SK-N-SH (cell line): ENCODE data around the gene OLFM2. TPM values are rescaled to one million over a fixed set of nuclear protein-coding genes. Genes with fewer than 3 reads are reported as not detected.
A peak's percentile ranks its signal among the peaks of the same experiment; 100 is the strongest.

Source experiments
- CTCF ChIA-PET: fragments of 300-600, 350-600 bp; formaldehyde crosslinking; extraction: SDS; loops from one replicate; lab custom pipeline; 2021; lab: Yijun Ruan, JAX
- POLR2A ChIA-PET: fragments of 350-600 bp; sonication (Branson Sonifier 250); formaldehyde crosslinking; extraction: SDS; loops from one replicate; lab custom pipeline; 2020; ENCODE audit warnings: antibody characterized with exemption, inconsistent platforms; lab: Yijun Ruan, JAX
- DNase-seq: peaks from one replicate; pipeline ENCODE4 v3.0.0; 2012
- H2AFZ ChIP-seq: fragments of 200-600 bp; sonication (generic); 2 replicates; pipeline ENCODE4 v1.8.1; 2016; ENCODE audit warnings: antibody characterized with exemption, mild to moderate bottlenecking, low read depth
- H3F3A ChIP-seq: fragments of 200-600 bp; sonication (generic); replicated peaks from 2 replicates; pipeline ENCODE3; 2016; ENCODE audit warnings: antibody characterized with exemption, mild to moderate bottlenecking; ENCODE audit not compliant: insufficient read depth
- H3K27ac ChIP-seq, 2 experiments: fragments of 200-500 bp in 1 of 2; fragments of 200-600 bp in 1 of 2; sonication (Bioruptor generic) in 1 of 2; sonication (generic), shearing (Covaris generic) in 1 of 2; 2 replicates each; pipeline versions ENCODE4 v1.5.1 to v1.6.1; 2014 to 2016; ENCODE audit warnings: low read depth in 2 of 2, inconsistent platforms in 1 of 2, low read length in 1 of 2, mild to moderate bottlenecking in 1 of 2, mixed read lengths in 1 of 2
- H3K27me3 ChIP-seq: fragments of 200-600 bp; sonication (generic), shearing (Covaris generic); 2 replicates; pipeline ENCODE4 v1.6.1; 2016; ENCODE audit warnings: mixed run types; ENCODE audit not compliant: insufficient read depth
- H3K36me3 ChIP-seq, 2 experiments: fragments of 200-500 bp in 1 of 2; fragments of 200-600 bp in 1 of 2; sonication (Bioruptor generic) in 1 of 2; sonication (generic) in 1 of 2; replicated peaks in 1 of 2; 2 replicates each; pipeline versions ENCODE3 to v1.5.1; 2014 to 2016; ENCODE audit warnings: low read length in 1 of 2, mild to moderate bottlenecking in 1 of 2; ENCODE audit not compliant: insufficient read depth in 2 of 2, control insufficient read depth in 1 of 2
- H3K4me1 ChIP-seq, 2 experiments: fragments of 200-500 bp in 1 of 2; fragments of 200-600 bp in 1 of 2; sonication (Bioruptor generic) in 1 of 2; sonication (generic), shearing (Covaris generic) in 1 of 2; 2 replicates each; pipeline versions ENCODE4 v1.5.1 to v1.6.1; 2014 to 2016; ENCODE audit warnings: low read depth in 1 of 2, low read length in 1 of 2, mixed run types in 1 of 2; ENCODE audit not compliant: insufficient read depth in 2 of 2, control insufficient read depth in 1 of 2
- H3K4me2 ChIP-seq: fragments of 200-600 bp; sonication (generic), shearing (Covaris generic); 2 replicates; pipeline ENCODE4 v1.6.1; 2017; ENCODE audit warnings: mixed run types
- H3K4me3 ChIP-seq, 2 experiments: fragments of 200-500 bp in 1 of 2; fragments of 200-600 bp in 1 of 2; sonication (Bioruptor generic) in 1 of 2; sonication (generic), shearing (Covaris generic) in 1 of 2; 2 replicates each; pipeline versions ENCODE4 v1.5.1 to v1.8.1; 2014 to 2016; ENCODE audit warnings: low read depth in 2 of 2, inconsistent platforms in 1 of 2, low read length in 1 of 2, mild to moderate bottlenecking in 1 of 2, mixed read lengths in 1 of 2, moderate library complexity in 1 of 2
- H3K79me2 ChIP-seq: fragments of 200-600 bp; sonication (generic); 2 replicates; pipeline ENCODE4 v1.8.1; 2017; ENCODE audit warnings: mild to moderate bottlenecking; ENCODE audit not compliant: insufficient read depth
- H3K9ac ChIP-seq: fragments of 200-600 bp; sonication (generic); 2 replicates; pipeline ENCODE4 v1.6.1; 2017; ENCODE audit warnings: mixed run types
- H3K9me2 ChIP-seq: fragments of 200-600 bp; sonication (generic); 2 replicates; pipeline ENCODE4 v1.6.1; 2017; ENCODE audit warnings: mixed run types
- H3K9me3 ChIP-seq: fragments of 200-600 bp; sonication (generic); 2 replicates; pipeline ENCODE4 v1.6.1; 2017; ENCODE audit warnings: mixed run types, mild to moderate bottlenecking, moderate library complexity
- H4K20me1 ChIP-seq: fragments of 200-600 bp; sonication (generic); 2 replicates; pipeline ENCODE4 v1.6.1; 2017; ENCODE audit warnings: mild to moderate bottlenecking, mixed run types; ENCODE audit not compliant: insufficient read depth
- ELF1 ChIP-seq: IDR thresholded peaks from 2 replicates; pipeline ENCODE4 v1.4.0; 2012
- FOSL2 ChIP-seq: IDR thresholded peaks from 2 replicates; pipeline ENCODE4 v1.4.0; 2012; ENCODE audit warnings: low read depth, mild to moderate bottlenecking, moderate library complexity, borderline replicate concordance
- FOXM1 ChIP-seq: IDR thresholded peaks from 2 replicates; pipeline ENCODE4 v1.4.0; 2012; ENCODE audit warnings: low read depth, mild to moderate bottlenecking
- GATA2 ChIP-seq: sonication (generic); formaldehyde crosslinking; IDR thresholded peaks from 2 replicates; pipeline ENCODE4 v1.5.0; 2020; ENCODE audit warnings: mild to moderate bottlenecking, missing genetic modification reagents
- MAX ChIP-seq: IDR thresholded peaks from 2 replicates; pipeline ENCODE4 v1.4.0; 2012; ENCODE audit warnings: low read depth
- MXI1 ChIP-seq: IDR thresholded peaks from 2 replicates; pipeline ENCODE4 v1.6.1; 2012; ENCODE audit warnings: mild to moderate bottlenecking, low read depth, low read length, improper control_type of control experiment
- NFIC ChIP-seq: IDR thresholded peaks from 2 replicates; pipeline ENCODE4 v1.4.0; 2012; ENCODE audit warnings: borderline replicate concordance
- PBX3 ChIP-seq: IDR thresholded peaks from 2 replicates; pipeline ENCODE4; 2012
- RCOR1 ChIP-seq: fragments of 150-350 bp; IDR thresholded peaks from 2 replicates; pipeline ENCODE4 v1.6.1; 2017; ENCODE audit warnings: antibody characterized with exemption, low read length
- REST ChIP-seq: IDR thresholded peaks from 2 replicates; pipeline ENCODE4 v1.6.1; 2012; ENCODE audit warnings: mild to moderate bottlenecking, low read depth, low read length, moderate library complexity
- RFX5 ChIP-seq: IDR thresholded peaks from 2 replicates; pipeline ENCODE4 v1.6.1; 2012; ENCODE audit warnings: mild to moderate bottlenecking, improper control_type of control experiment, low read length
- YY1 ChIP-seq: IDR thresholded peaks from 2 replicates; pipeline ENCODE4 v1.4.0; 2012; ENCODE audit warnings: low read depth, mild to moderate bottlenecking
- ZBTB33 ChIP-seq: IDR thresholded peaks from 2 replicates; pipeline ENCODE4 v1.4.0; 2012; ENCODE audit warnings: low read depth, borderline replicate concordance
- WGBS: methylation state at CpG from one replicate; pipeline ENCODE4 v1.1.6; 2017; ENCODE audit warnings: low lambda C conversion rate; 5-methylcytosine and 5-hydroxymethylcytosine counted together
- polyA plus RNA-seq, 3 experiments: library from polyadenylated mRNA; depleted of rRNA; stranded (reverse); fragments of >200 nt; gene quantifications; 2 replicates each; pipeline ENCODE4 v1.2.3, GENCODE V29; 2012

The OLFM2 gene
- polyA plus RNA-seq, 1 of the 3 experiments (the other 2 are of a cell fraction) = 10.7 TPM

- H4K20me1 ChIP-seq = peaks cover 3% of the 10 kb centered on the region; the same call in 1 of the 2 replicates
- WGBS = 92% methylated on average over 1 of the region's 1 CpG
- POLR2A ChIA-PET = interaction anchor here (0.6 to 2.1 kb wide), 2 partner anchors 10 to 531 kb away, joined by 3 to 8 read pairs; no protein-coding TSS in a partner anchor
- TF ChIP-seq FOSL2 (no peak), ZBTB33 (no peak), GATA2 (CRISPR knock-in tag) (no peak), MAX (no peak), ELF1 (no peak), MXI1 (peak; percentile 51; the same call in 1 of the 2 replicates), RCOR1 (0 out of 2 replicates have a peak, but pooled peaks have one; percentile 21), REST (no peak), YY1 (no peak), RFX5 (no peak), NFIC (no peak), PBX3 (no peak), FOXM1 (no peak)
- H2AFZ ChIP-seq = no peak overlapping the region
- H3K9ac ChIP-seq = no peak overlapping the region
- peaks cover 36% of the 10 kb centered on the region for H3K79me2 ChIP-seq
- H3K4me3 ChIP-seq = no peak overlapping the region
- H3K9me2 ChIP-seq = no peaks in the 10 kb centered on the region
- H3K9me3 ChIP-seq = no peaks in the 10 kb centered on the region
- peaks cover 2% of the 10 kb centered on the region for H3F3A ChIP-seq
- H3K4me1 ChIP-seq = peaks cover 0 to 13% of the 10 kb centered on the region in 2 experiments; a peak in 1 of 4 replicates
- CTCF ChIA-PET = interaction anchor here (0.5 to 1.8 kb wide), 3 partner anchors 8 to 170 kb away, joined by 3 to 6 read pairs (median 3); no protein-coding TSS in a partner anchor
- no peak overlapping the region for H3K4me2 ChIP-seq
- H3K27me3 ChIP-seq = no peaks in the 10 kb centered on the region
- H3K36me3 ChIP-seq = peaks cover 25 to 39% of the 10 kb centered on the region in 2 experiments
- no peak overlapping the region for H3K27ac ChIP-seq
- no peak for DNase-seq
Observed at GRCh38 chr19:9839415-9839814, 96.9 kb downstream of the OLFM2 start.
